ENCODE data around the gene EPAS1. TPM values are rescaled to one million over a fixed set of nuclear protein-coding genes. Genes with fewer than 3 reads are reported as not detected.

EPAS1 gene
- total RNA-seq, 1 donor from 2014 or later: 4.4 TPM

DNA sequence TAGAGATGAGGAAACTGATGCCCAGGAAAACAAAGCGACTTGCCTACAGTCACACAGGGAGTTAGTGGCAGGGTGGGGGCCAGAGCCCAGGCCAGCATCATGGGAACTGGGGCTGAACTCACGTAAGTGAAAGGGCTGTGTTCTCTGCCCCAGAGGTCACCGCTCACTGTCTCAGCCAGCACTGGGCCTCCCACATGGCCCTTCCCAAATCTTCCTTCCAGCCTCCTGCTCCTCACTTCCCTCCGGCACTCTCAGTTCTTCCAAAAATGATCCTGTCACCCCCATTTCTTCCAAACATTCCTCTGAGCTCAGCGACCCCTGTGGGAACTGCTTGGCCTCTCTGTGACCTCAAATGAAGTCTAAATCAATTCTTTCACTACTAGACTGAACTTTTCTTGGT, 91.7 kb downstream of the EPAS1 start:
- TF ChIP-seq, protein P1, sequence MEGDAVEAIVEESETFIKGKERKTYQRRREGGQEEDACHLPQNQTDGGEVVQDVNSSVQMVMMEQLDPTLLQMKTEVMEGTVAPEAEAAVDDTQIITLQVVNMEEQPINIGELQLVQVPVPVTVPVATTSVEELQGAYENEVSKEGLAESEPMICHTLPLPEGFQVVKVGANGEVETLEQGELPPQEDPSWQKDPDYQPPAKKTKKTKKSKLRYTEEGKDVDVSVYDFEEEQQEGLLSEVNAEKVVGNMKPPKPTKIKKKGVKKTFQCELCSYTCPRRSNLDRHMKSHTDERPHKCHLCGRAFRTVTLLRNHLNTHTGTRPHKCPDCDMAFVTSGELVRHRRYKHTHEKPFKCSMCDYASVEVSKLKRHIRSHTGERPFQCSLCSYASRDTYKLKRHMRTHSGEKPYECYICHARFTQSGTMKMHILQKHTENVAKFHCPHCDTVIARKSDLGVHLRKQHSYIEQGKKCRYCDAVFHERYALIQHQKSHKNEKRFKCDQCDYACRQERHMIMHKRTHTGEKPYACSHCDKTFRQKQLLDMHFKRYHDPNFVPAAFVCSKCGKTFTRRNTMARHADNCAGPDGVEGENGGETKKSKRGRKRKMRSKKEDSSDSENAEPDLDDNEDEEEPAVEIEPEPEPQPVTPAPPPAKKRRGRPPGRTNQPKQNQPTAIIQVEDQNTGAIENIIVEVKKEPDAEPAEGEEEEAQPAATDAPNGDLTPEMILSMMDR (IDR thresholded peaks at IDR 0.05; ENCODE audit: unreplicated experiment): no peak
- Mint-ChIP-seq H3K36me3 (no peaks in the 10 kb centered on the region), H3K4me1 (no peaks in the 10 kb centered on the region), H3K4me3 (no peak overlapping the region), H3K27me3 (ENCODE audit: low read depth) (peaks cover 12% of the 10 kb centered on the region), H3K9me3 (no peaks in the 10 kb centered on the region), H3K27ac (no peak overlapping the region)
- DNase-seq (ENCODE audit: low spot score in 2 of 2, unreplicated experiment in 2 of 2): no peak

DNA sequence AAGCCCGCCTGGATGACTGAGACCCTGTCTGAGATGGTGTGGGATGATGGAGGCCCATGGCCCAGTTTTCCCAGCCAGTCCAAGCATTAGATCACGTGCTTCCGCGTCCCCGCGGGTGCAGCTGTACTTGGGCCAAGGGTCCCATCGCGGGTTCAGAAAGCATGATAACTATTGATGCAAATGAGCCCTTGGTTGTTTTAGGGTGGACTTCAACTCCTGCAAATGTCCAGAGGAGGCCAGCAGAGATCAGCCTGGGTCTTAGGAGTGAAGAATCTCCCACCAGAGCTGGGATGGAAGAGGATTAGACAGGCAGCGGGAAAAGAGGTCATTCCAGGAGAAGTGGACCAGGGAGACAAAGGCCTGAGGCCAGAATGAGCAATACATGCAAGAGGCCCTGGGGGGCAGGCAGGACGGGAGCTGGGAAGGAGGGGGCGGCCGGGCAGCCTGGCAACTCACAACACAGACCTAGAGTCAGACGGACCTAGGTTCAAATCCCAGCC, 92.3 kb downstream of the EPAS1 start:
- TF ChIP-seq, protein P1 (IDR thresholded peaks at IDR 0.05; ENCODE audit: unreplicated experiment): no peak
- H3K4me3 Mint-ChIP-seq: no peak overlapping the region
- peaks cover 6% of the 10 kb centered on the region for H3K27me3 Mint-ChIP-seq (ENCODE audit: low read depth)
- no peak for DNase-seq (ENCODE audit: low spot score in 2 of 2, unreplicated experiment in 2 of 2)
- no peaks in the 10 kb centered on the region for H3K36me3 Mint-ChIP-seq
- no peaks in the 10 kb centered on the region for H3K9me3 Mint-ChIP-seq
- no peak overlapping the region for H3K27ac Mint-ChIP-seq
- H3K4me1 Mint-ChIP-seq: no peaks in the 10 kb centered on the region

DNA sequence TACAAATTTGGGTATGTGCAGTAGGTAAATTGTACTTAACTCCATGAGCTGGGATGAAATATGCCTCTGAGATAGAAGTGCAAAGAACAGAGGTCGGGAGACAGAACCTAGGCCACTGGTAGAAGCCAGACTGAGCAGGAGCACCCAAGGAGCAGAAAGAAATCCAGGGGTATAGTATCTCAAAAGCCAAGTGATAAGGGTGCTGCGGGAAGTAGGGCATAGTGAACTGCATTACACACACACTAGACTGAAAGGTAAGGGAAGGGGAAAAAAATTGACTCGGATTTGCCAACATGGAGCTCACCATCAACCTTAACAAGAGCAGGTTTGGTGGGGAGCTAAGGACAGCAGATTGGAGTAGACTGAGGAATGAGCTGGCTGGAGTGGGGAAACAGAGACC, 92.8 kb downstream of the EPAS1 start:
- H3K4me1 Mint-ChIP-seq: no peaks in the 10 kb centered on the region
- H3K36me3 Mint-ChIP-seq: no peaks in the 10 kb centered on the region
- DNase-seq (ENCODE audit: low spot score in 2 of 2, unreplicated experiment in 2 of 2): no peak
- H3K27ac Mint-ChIP-seq: no peak overlapping the region
- H3K27me3 Mint-ChIP-seq (ENCODE audit: low read depth): peaks cover 1% of the 10 kb centered on the region
- H3K9me3 Mint-ChIP-seq: no peaks in the 10 kb centered on the region
- TF ChIP-seq, protein P1 (IDR thresholded peaks at IDR 0.05; ENCODE audit: unreplicated experiment): no peak
- H3K4me3 Mint-ChIP-seq: no peak overlapping the region

DNA sequence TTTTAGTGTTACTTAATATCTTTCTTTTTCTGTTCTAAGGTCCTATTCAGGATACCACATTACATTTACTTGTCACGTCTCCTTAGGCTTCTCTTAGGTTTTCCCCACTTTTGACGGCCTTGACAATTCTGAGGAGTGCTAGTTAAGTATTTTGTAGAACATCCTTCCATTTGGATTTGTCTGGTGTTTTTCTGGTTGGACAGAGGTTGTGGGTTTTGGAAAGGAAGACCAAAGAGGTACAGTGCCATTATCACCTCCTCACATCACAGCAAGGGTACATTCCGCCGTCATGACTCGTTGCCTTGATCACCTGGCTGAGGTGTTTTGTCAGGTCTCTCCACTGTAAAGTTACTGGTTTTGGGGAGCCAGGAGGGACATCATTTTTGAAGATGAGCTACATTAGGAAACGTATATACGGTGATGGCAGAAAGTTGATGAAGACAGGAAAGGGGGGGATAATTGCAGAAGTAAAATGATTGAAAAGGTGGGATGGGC, 93.7 kb downstream of the EPAS1 start:
- H3K4me3 Mint-ChIP-seq: no peak overlapping the region
- no peak overlapping the region for H3K27ac Mint-ChIP-seq
- TF ChIP-seq, protein P1 (IDR thresholded peaks at IDR 0.05; ENCODE audit: unreplicated experiment): no peak
- H3K36me3 Mint-ChIP-seq: no peaks in the 10 kb centered on the region
- no peak for DNase-seq (ENCODE audit: low spot score in 2 of 2, unreplicated experiment in 2 of 2)
- no peaks in the 10 kb centered on the region for H3K9me3 Mint-ChIP-seq
- H3K4me1 Mint-ChIP-seq: no peaks in the 10 kb centered on the region
- peaks cover 1% of the 10 kb centered on the region for H3K27me3 Mint-ChIP-seq (ENCODE audit: low read depth)

DNA sequence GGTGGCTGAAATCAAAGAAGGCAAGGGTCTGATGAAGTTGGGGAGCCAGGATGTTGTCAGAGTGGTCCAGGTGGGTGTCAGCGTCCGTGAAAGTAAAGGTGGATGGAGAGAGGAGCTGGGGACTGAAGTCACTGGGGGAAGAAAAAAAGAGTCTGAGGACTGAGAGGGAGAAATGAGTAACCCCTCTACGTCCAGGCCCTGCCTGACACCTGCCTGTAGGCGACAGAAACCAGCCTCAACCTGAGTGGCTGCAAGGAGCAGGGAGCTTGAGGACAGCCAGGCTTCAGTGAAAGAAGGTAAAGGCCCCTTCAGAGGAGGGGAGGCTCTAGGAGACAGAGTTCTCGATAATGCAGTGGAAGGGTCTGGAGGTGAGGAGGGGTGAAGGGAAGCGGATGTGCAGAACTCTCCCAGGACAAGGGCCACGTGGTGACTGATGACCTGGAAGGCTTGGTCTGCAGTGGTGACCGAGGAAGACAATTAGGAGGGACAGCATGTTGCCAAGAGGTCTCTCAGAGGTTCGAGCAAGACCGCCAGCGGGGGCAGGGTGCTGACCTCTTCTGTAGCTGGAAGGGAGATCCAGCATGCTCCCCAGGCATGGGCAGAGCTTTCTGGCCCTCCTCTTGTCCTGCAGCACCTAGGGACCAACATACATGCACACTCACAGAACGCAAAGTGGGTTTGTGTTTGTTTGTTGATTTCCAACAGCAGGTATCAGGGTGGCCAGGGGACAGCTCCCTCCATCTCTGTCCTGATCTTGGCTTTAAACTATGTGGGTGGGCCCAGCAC, 95.5 kb downstream of the EPAS1 start:
- Mint-ChIP-seq H3K4me3 (no peak overlapping the region), H3K36me3 (no peaks in the 10 kb centered on the region), H3K9me3 (no peaks in the 10 kb centered on the region), H3K27me3 (ENCODE audit: low read depth) (peaks cover 3% of the 10 kb centered on the region), H3K27ac (no peak overlapping the region), H3K4me1 (no peaks in the 10 kb centered on the region)
- TF ChIP-seq, protein P1 (IDR thresholded peaks at IDR 0.05; ENCODE audit: unreplicated experiment): no peak
- no peak for DNase-seq (ENCODE audit: low spot score in 2 of 2, unreplicated experiment in 2 of 2)

All from mesothelial cell of epicardium (in vitro differentiated cells).